Stimulated activated effector memory CD8-positive, alpha-beta T cell treated with anti-CD3 and anti-CD28 coated beads, Interleukin-12 subunit alpha, Interleukin-12 subunit beta, amount 100 ng/mL, for 72 hours (primary cell): ENCODE measurements around the gene IFNL2.

ENCODE experiments used
- ATAC-seq: fragments of 150-1000 bp; cut with Tn5 transposase; 2 replicates; pipeline ENCODE4 v1.10.0; 2021
- DNase-seq, 2 donors: peaks; one replicate each; pipeline ENCODE4 v3.0.0; 2021 to 2022; ENCODE audit warnings: low spot score in 2 of 2
- H3K27ac Mint-ChIP-seq: one replicate; pipeline ENCODE4 v1.8.0; 2022; ENCODE audit warnings: mild to moderate bottlenecking, mixed read lengths
- H3K36me3 Mint-ChIP-seq: one replicate; pipeline ENCODE4 v1.8.0; 2022; ENCODE audit warnings: mild to moderate bottlenecking, mixed read lengths
- H3K4me1 Mint-ChIP-seq: one replicate; pipeline ENCODE4 v1.8.0; 2022; ENCODE audit warnings: mixed read lengths
- H3K4me3 Mint-ChIP-seq: one replicate; pipeline ENCODE4 v1.8.0; 2022; ENCODE audit warnings: mild to moderate bottlenecking, mixed read lengths
- H3K9me3 Mint-ChIP-seq: one replicate; pipeline ENCODE4 v1.8.0; 2022; ENCODE audit warnings: mixed read lengths

The IFNL2 gene

DNA sequence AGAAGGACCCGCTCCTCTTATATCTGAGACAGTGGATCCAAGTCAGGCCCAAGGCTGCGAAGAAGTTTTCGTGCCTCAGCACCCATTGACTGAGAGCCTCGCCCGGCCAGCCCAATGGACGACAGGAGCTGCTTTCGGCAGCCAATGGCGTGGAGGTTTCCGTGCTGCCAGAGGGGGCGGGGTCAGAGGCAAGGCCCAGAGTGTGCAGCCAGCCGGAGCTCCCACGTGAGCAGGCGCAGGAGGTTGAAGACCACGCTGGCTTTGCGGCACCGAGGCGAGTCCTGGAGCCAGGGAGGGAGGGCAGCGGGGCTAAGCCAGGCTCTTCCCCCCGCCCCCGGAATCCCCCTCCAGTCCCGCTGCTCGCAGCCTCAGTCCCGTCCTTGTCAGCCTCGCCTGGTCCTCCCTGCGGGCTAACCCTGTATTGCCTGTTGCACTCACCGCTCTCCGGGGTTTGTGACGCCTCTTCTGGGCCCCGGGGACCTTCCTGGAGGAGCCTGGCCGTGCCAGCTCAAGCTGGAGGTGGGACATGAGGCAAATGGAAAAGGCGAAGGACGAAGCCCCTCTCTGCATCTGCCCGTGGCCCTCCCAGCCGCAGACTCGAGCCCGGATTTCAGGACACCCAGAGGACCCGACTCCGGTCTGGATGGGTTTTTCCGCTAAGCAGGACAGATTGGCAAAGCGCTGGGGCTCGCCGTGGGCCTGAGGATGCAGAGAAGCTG is 21.1 kb upstream of the IFNL2 start:
- no peak for DNase-seq
- peak; percentile 69 for ATAC-seq
- Mint-ChIP-seq H3K27ac (no peak overlapping the region), H3K4me3 (peak overlapping the region; percentile 49), H3K4me1 (no peaks in the 10 kb centered on the region), H3K9me3 (no peaks in the 10 kb centered on the region), H3K36me3 (no peaks in the 10 kb centered on the region)

- Mint-ChIP-seq H3K4me3 (peak overlapping the region; percentile 49), H3K4me1 (no peaks in the 10 kb centered on the region), H3K27ac (no peak overlapping the region), H3K9me3 (no peaks in the 10 kb centered on the region), H3K36me3 (no peaks in the 10 kb centered on the region)
- DNase-seq (no peak), ATAC-seq (peak; percentile 69)
Observed at GRCh38 chr19:39247701-39248664, 20.2 kb upstream of the IFNL2 start.

DNA sequence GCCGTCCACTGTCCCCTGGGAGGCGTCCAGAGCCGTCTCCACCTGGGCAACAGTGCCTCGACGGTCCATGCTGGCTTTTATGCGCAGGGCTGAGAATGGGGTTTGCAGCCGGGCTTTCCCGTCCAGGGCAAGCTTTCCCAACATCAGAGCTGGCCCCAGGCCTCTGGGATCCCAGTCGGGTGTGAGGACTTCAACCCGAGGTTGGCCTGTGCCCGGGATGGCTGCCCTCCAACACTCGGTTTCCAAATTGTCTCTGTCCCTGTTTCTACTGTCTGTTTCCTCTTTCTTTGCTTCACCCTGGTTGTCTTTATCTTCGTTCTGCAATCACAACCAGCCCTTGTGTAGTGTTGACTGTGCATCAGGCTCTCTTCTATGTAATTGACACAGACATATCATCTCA is 19.4 kb upstream of the IFNL2 start, which contains the start of gene IFNL4:
IFNL4 (minus strand) TSS at position 51 of the 400 bp plus-strand sequence.
- H3K36me3 Mint-ChIP-seq: no peaks in the 10 kb centered on the region
- H3K27ac Mint-ChIP-seq: no peak within 1 kb of the TSS
- H3K9me3 Mint-ChIP-seq: no peaks in the 10 kb centered on the region
- peak within 1 kb of the TSS; percentile 49 for H3K4me3 Mint-ChIP-seq
- no peaks in the 10 kb centered on the region for H3K4me1 Mint-ChIP-seq
- ATAC-seq (no peak), DNase-seq (no peak)

- Mint-ChIP-seq H3K27ac (no peak overlapping the region), H3K4me3 (no peak overlapping the region), H3K4me1 (no peaks in the 10 kb centered on the region), H3K9me3 (no peaks in the 10 kb centered on the region), H3K36me3 (no peaks in the 10 kb centered on the region)
- DNase-seq: no peak
- ATAC-seq: no peak
Observed at GRCh38 chr19:39251081-39251480, 17.1 kb upstream of the IFNL2 start.

DNA sequence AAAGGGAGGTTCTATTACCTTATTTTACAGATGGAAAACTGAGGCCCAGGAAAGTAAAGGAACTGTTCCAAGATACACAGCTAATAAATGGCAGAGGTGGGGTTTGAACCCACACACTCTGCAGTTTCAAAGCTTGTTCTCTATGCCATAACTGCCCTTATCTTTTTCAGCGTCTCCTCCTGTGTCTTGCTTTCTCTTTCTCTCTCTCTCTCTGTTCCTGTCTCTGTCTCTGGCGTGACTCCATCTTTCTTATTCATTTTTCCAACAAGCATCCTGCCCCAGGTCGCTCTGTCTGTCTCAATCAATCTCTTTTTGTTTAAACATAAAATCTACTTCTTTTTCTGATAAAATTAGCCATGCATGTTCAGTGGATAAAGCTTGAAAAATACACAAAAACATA is 16.4 kb upstream of the IFNL2 start:
- Mint-ChIP-seq H3K27ac (no peak overlapping the region), H3K9me3 (no peaks in the 10 kb centered on the region), H3K36me3 (no peaks in the 10 kb centered on the region), H3K4me3 (no peak overlapping the region), H3K4me1 (no peaks in the 10 kb centered on the region)
- no peak for ATAC-seq
- DNase-seq: no peak

DNA sequence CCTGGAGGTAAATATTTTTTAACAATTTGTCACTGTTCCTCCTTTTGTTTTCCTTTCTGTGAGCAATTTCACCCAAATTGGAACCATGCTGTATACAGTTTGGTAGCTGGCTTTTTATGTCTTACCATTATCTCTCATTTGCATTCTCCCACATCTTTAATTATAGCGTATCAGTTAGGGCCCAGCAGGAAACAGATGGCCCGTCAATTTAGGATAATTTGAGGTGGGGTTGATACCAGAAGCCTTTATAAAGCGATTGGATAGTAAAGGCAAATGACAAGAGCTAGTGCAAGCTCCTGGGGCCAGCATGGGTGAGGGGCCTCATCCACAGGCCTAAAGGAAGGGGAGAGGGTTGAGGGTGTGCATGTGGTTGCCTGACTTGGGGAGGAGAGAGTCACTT is 15.7 kb upstream of the IFNL2 start:
- no peak overlapping the region for H3K27ac Mint-ChIP-seq
- DNase-seq (no peak), ATAC-seq (no peak)
- no peak overlapping the region for H3K4me3 Mint-ChIP-seq
- no peaks in the 10 kb centered on the region for H3K9me3 Mint-ChIP-seq
- no peaks in the 10 kb centered on the region for H3K36me3 Mint-ChIP-seq
- H3K4me1 Mint-ChIP-seq: no peaks in the 10 kb centered on the region

DNA sequence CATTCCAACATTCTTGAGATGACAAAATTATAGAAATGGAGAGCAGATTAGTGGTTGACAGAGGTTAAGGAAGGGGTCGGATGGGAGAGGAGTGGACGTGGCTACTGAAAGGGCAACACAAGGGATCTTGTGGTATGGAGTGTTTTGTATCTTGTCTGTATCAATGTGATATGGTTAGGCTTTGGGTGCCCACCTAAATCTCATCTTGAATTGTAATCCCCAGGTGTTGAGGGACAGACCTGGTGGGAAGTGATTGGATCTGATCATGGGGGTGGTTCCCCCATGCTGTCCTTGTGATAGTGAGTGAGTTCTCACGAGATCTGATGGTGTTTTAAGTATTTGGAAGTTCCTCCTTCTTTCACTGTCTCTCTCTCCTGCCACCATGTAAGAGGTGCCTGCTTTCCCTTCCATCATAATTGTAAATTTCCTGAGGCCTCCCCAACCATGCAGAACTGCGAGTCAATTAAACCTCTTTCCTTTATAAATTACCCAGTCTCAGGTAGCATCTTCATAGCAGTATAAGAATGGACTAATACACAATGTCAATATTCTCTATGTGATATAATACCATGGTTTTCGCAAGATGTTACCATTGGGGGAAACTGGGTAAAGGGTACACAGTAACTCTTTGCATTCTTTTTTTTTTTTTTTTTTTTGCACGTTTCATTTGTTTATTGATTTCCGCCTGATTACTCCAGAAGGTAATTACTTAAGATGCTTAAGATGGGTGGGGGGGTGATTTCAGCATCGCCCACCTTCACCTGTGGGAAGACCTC is 14.6 kb upstream of the IFNL2 start:
- H3K27ac Mint-ChIP-seq: no peak overlapping the region
- peaks cover 7% of the 10 kb centered on the region for H3K4me1 Mint-ChIP-seq
- no peaks in the 10 kb centered on the region for H3K36me3 Mint-ChIP-seq
- H3K4me3 Mint-ChIP-seq: no peak overlapping the region
- ATAC-seq (no peak), DNase-seq (no peak)
- H3K9me3 Mint-ChIP-seq: no peaks in the 10 kb centered on the region

- ATAC-seq (no peak), DNase-seq (no peak)
- Mint-ChIP-seq H3K4me3 (no peak overlapping the region), H3K36me3 (no peaks in the 10 kb centered on the region), H3K9me3 (no peaks in the 10 kb centered on the region), H3K27ac (no peak overlapping the region), H3K4me1 (peaks cover 8% of the 10 kb centered on the region)
Observed at GRCh38 chr19:39254531-39255345, 13.5 kb upstream of the IFNL2 start.

DNA sequence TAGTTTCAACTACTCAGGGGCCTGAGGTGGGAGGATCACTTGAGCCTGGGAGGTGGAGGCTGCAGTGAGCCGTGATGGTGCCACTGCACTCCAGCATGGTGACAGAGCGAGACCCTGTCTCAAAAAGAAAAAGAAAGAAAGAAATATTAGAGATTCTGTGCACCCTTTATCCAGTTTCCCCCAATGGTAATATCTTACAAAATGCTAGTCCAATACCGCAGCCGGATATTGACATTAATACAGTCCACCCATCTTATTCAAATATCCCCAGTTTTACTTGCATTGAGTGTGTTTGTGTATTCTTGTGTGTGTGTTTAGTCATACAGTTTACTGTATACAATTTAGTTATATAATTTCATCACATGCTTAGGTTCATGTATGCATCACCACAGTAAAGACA is 11.0 kb upstream of the IFNL2 start:
- Mint-ChIP-seq H3K9me3 (no peaks in the 10 kb centered on the region), H3K4me1 (peaks cover 8% of the 10 kb centered on the region), H3K4me3 (no peak overlapping the region), H3K27ac (no peak overlapping the region), H3K36me3 (no peaks in the 10 kb centered on the region)
- ATAC-seq (no peak), DNase-seq (no peak)

DNA sequence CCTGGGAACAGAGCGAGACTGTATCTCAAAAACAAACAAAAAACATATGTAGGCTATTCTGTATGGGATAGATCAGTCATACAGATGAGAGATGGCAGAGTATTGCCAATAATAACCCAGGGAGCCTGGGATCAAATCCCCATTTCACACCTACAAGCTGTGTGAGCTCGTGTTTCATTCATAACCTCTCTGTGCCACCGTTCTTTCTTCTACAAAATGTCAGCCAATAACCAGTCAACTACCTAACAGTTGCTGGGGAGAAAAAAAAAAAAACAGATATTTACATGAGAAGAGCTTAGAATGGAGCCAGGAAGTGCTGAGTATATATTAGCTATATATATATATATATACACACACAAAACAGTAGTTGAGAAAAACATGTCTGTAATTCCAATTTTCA is 6.5 kb upstream of the IFNL2 start:
- Mint-ChIP-seq H3K4me1 (peaks cover 17% of the 10 kb centered on the region), H3K4me3 (no peak overlapping the region), H3K27ac (no peak overlapping the region), H3K9me3 (no peaks in the 10 kb centered on the region), H3K36me3 (no peaks in the 10 kb centered on the region)
- DNase-seq (no peak), ATAC-seq (no peak)

- no peak for DNase-seq
- Mint-ChIP-seq H3K27ac (no peak overlapping the region), H3K4me3 (no peak overlapping the region), H3K36me3 (no peaks in the 10 kb centered on the region), H3K9me3 (no peaks in the 10 kb centered on the region), H3K4me1 (peaks cover 17% of the 10 kb centered on the region)
- no peak for ATAC-seq
Observed at GRCh38 chr19:39262496-39262895, 5.7 kb upstream of the IFNL2 start.

DNA sequence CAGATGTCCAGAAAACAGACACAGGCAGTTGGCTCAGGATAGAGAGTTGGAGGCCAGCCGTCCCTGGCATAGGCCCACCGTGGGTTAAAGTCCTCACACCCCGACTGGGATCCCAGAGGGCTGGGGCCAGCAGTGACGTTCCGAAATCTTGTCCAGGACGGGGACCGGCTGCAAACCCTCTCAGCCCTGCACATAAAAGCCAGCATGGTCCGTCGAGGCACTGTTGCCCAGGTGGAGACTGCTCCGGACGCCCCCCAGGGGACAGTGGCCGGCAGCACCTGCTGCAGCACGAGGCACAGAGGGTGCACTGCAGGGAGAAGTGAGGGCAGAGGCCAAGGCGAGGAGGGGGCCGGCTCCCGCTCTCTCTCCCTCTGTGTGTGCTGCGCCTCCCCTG is 4.3 kb upstream of the IFNL2 start:
- Mint-ChIP-seq H3K27ac (no peak overlapping the region), H3K36me3 (no peaks in the 10 kb centered on the region), H3K9me3 (no peaks in the 10 kb centered on the region), H3K4me1 (peaks cover 10% of the 10 kb centered on the region), H3K4me3 (no peak overlapping the region)
- peak; percentile 29 for ATAC-seq
- no peak for DNase-seq

DNA sequence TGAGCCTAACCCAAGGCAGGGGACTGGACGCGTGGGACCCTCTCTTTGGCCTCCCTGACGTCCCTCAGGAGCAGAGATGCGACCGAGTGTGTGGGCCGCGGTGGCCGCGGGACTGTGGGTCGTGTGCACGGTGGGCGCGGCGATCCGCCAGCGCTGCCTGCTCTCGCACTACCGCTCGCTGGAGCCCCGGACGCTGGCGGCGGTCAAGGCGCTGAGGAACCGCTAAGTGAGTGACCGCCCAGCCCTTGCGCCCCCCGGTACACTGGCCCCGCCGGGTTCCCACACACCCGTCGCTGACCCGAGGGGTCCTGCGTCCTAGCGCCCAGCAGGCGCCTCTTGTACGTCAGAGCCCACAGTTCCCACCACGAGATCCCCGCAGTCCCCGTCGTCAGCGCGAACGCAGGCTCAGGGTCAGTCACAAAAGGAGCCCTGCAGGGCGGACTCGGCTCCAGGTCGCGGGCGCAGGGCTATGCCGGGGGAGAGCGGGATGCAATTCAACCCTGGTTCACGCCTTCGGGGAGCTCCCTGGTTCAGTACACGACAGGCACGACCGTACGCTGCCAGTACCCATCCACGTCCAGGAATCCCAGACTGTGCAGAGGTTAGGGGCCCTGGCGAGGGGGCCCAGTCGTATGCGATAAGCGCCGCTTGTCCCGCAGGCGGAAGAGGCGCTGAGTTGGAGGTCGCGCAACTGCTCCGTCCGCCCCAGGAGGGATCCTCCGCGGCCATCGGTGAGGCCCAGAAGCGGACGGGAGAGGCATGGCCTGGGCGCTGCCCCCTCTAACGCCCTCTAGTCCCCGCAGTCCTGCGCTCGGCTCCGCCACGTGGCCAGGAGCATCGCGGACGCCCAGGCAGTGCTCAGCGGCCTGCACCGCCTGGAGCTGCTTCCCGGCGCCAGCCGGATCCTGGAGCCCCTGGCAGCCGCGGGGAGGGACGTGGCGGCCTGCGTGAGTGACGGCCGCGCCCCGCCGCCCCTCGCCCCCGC is 3.6 kb upstream of the IFNL2 start:
- Mint-ChIP-seq H3K27ac (no peak overlapping the region), H3K4me1 (peaks cover 10% of the 10 kb centered on the region), H3K4me3 (peak overlapping the region; percentile 14), H3K9me3 (no peaks in the 10 kb centered on the region), H3K36me3 (no peaks in the 10 kb centered on the region)
- no peak for DNase-seq
- ATAC-seq: peak; percentile 31
